Measurements from ENCODE around the gene OSBP. TPM values are rescaled to one million over a fixed set of nuclear protein-coding genes. Genes with fewer than 3 reads are reported as not detected.

OSBP gene
- total RNA-seq, 1 experiment from 2014 or later: 35.3 TPM

GRCh38 chr11:59562292-59562691, 53.3 kb downstream of the OSBP start:
- ChIA-PET POLR2A (interaction anchor here (0.6 kb wide), 1 partner anchor 1734 kb away, joined by 3 read pairs; no protein-coding TSS in a partner anchor), CTCF (no interaction called here)
- no peaks in the 10 kb centered on the region for H3K36me3 ChIP-seq (ENCODE audit: control insufficient read depth, insufficient read depth, low read length)
- H3K27me3 ChIP-seq (ENCODE audit: control insufficient read depth, insufficient read depth, low read length): no peaks in the 10 kb centered on the region
- ATAC-seq: no peak
- TF ChIP-seq REST (IDR thresholded peaks at IDR 0.05; ENCODE audit: insufficient read depth in 1 of 2, low read depth in 2 of 2, low read length in 1 of 2) (no peak), TCF7L2 (IDR thresholded peaks at IDR 0.05; ENCODE audit: low read depth, low read length) (no peak), POLR2AphosphoS5 (IDR thresholded peaks at IDR 0.05; ENCODE audit: low read depth, low read length) (no peak), SIN3A (IDR thresholded peaks at IDR 0.05; ENCODE audit: borderline replicate concordance, insufficient read depth, low read depth, low read length) (no peak), CTCF (IDR thresholded peaks at IDR 0.05) (no peak)
- no peak overlapping the region for H3K27ac ChIP-seq (ENCODE audit: low read length)
- intact Hi-C loops (cut with micrococcal nuclease; ENCODE audit: unreplicated experiment): loop anchor here (5.0 kb wide), 1 partner anchor 55 kb away; the partner anchor contains the start of gene OSBP
- no peak for DNase-seq (ENCODE audit: low read depth, low spot score)
- peaks cover 3% of the 10 kb centered on the region for H3K4me1 ChIP-seq (ENCODE audit: control insufficient read depth, insufficient read depth, low read length)
- in situ Hi-C loops (cut with HindIII; ENCODE audit: low pct_unique_long_range_greater_than_20kb, low sequenced_read_pairs): no loop called here
- H3K4me3 ChIP-seq (ENCODE audit: low read depth in 2 of 2, low read length in 2 of 2): no peak overlapping the region
- H3K9me3 ChIP-seq (ENCODE audit: control insufficient read depth, insufficient read depth, low read depth, low read length): no peaks in the 10 kb centered on the region
- no TSS peak for BruUV-seq (replicated peaks)

- peak; percentile 91 for TF ChIP-seq SIN3A (IDR thresholded peaks at IDR 0.05; ENCODE audit: borderline replicate concordance, insufficient read depth, low read depth, low read length)
- TF ChIP-seq TCF7L2 (IDR thresholded peaks at IDR 0.05; ENCODE audit: low read depth, low read length): no peak
- no peak for TF ChIP-seq POLR2AphosphoS5 (IDR thresholded peaks at IDR 0.05; ENCODE audit: low read depth, low read length)
- no peak for TF ChIP-seq REST (IDR thresholded peaks at IDR 0.05; ENCODE audit: insufficient read depth in 1 of 2, low read depth in 2 of 2, low read length in 1 of 2)
- no peak for TF ChIP-seq CTCF (IDR thresholded peaks at IDR 0.05)
- DNase-seq (ENCODE audit: low read depth, low spot score) (no peak), ATAC-seq (peak; percentile 61)
- in situ Hi-C loops (cut with HindIII; ENCODE audit: low pct_unique_long_range_greater_than_20kb, low sequenced_read_pairs): no loop called here
- ChIA-PET CTCF (no interaction called here), POLR2A (interaction anchor here (0.7 kb wide), 1 partner anchor 55 kb away, joined by 3 read pairs; the partner anchor contains the start of gene OSBP)
- BruUV-seq (replicated peaks): no TSS peak
- peak overlapping the region; percentile 65 to 84 for H3K4me3 ChIP-seq (ENCODE audit: low read depth in 2 of 2, low read length in 2 of 2)
- intact Hi-C loops (cut with micrococcal nuclease; ENCODE audit: unreplicated experiment): loop anchor here (5.0 kb wide), 1 partner anchor 56 kb away; the partner anchor contains the start of gene OSBP
- H3K4me1 ChIP-seq (ENCODE audit: control insufficient read depth, insufficient read depth, low read length): peaks cover 3% of the 10 kb centered on the region
- peak overlapping the region; percentile 62 for H3K27ac ChIP-seq (ENCODE audit: low read length)
- H3K27me3 ChIP-seq (ENCODE audit: control insufficient read depth, insufficient read depth, low read length): no peaks in the 10 kb centered on the region
- no peaks in the 10 kb centered on the region for H3K36me3 ChIP-seq (ENCODE audit: control insufficient read depth, insufficient read depth, low read length)
- no peaks in the 10 kb centered on the region for H3K9me3 ChIP-seq (ENCODE audit: control insufficient read depth, insufficient read depth, low read depth, low read length)
These were observed 54.7 kb downstream of the OSBP start for GRCh38 chr11:59560702-59561473.

Data from Panc1 (cell line).